HT1080 (cell line): ENCODE measurements around the gene TRAK1. TPM values are rescaled to one million over a fixed set of nuclear protein-coding genes. Genes with fewer than 3 reads are reported as not detected.

Source experiments
- DNase-seq: peaks from one replicate; pipeline ENCODE4 v3.0.0-alpha.2; 2015; ENCODE audit warnings: low read depth
- total RNA-seq: library from RNA; depleted of rRNA; stranded (reverse); fragments of >200 nt; shearing (Covaris generic); gene quantifications from 2 replicates; pipeline ENCODE4 v1.2.3, GENCODE V29; 2014

The TRAK1 gene
- total RNA-seq, 1 experiment from 2014 or later, result 29.4 TPM

DNA sequence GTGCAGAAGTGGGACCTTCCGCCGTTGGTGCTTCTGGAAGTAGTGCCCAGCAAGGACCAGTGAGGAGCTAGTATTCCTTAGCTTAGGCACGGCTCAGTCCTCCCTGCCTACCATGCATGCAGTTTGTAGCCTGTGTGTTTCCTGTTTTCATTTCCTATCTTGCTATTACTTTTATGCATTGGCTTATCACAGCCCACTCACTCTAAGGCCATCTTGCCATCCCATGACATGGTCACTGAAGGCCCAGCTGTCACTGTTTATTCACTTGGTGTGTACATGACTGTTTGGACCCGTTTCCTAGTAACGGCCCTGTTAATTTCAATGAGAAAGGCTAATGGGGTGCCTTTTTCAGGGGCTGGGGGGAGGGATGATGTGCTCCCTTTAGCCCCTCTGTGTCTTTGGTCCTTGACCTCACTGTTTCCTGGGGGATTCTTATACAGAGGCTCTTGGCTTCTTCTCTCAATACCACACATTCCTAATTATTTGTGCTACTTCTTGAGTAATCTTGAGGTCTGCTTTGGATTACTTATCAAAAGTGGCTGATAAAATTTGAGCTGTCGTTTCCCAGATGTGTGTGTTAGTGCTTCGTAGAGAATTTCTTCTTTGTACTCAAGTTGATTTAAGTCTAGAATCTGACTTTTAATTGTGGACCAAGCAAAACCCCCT lies 24.5 kb upstream of the TRAK1 start:
- DNase-seq, result no peak

DNA sequence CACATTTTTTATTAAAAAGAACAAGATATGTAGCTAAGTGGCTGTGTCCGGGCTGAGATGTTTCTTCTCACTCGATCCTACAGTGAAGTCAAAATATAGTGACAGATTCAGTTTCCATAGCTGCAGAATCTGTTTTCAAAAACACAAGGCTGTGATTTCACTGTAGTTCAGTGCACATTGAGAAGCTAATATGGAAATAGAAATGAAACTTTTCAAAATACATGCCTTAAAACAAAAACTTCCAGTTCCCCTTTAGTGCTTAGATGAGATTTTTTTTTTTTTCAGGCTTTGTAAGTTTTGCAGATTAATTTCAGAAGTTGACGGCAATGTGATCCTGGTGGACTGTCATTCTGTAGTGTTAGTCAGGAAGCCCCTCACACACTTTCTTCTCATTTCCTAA lies 23.8 kb upstream of the TRAK1 start:
- no peak for DNase-seq

DNA sequence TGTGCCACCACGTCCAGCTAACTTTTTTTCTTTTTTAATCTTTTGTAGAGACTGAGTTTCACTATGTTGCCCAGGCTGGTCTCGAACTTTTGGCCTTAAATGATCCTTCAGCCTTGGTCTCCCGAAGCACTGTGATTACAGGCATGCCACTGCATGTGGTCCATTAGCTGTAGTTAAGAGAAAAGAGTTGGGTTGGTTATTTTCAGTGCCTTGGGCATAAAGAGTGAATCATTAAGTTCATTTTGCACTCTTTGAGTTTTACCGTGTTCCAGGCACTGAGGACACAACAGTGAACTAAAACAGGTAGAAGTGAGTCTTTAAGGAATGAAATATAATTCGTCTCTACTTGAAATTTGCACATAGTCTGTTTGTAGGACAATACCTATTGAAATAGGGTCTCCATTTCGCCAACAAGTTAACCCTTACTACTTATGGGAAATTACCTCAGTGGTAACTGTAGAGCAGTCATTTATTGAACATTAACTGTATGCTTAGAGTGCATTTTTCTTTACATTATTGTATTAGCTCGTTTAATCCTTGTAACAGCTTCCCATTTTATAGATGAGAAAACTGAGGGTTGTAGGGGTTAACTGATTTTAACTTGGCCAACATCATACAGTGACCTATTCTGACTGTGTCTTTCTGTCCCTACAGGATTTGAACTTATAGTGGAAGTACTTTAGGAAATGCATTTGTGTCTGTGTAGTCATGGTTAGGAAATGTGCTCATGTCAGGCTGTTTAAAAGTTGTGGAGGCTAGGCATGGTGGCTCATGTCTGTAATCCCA lies 22.7 kb upstream of the TRAK1 start:
- DNase-seq, result no peak

DNA sequence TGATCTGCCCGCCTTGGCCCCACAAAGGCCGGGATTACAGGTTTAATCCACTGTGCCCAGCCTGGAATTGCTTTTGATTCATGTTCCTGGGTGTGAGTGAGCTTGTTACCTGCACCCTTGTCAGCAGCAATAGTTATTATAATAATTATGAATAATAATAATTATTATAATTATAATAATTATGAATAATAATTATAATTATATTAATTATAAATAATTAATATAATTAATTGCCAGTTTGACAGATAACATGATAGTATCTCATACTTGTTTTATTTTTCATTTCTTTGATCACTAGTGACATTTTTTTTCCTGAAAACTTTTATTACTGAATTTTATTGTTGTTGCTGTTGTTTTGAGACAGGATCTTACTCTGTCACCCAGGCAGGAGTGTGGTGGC lies 21.1 kb upstream of the TRAK1 start:
- no peak for DNase-seq

DNA sequence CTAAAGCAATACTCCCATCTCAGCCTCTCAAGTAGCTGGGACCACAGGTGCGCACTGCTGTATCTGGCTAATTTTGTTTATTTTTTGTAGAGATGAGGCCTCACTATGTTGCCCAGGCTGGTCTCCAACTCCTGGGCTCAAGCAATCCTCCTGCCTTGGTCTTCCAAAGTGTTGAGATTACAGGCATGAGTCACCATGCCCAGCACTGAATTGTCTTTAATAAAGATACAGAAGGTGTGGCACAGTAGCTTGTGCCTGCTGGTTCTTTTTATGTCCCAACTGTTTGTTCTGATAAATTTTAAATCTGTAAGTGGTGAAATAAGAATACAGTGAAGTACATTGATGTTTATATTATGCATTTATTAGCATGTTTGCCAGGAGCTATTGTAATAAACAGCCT lies 20.6 kb upstream of the TRAK1 start:
- DNase-seq, result peak; percentile 40

DNA sequence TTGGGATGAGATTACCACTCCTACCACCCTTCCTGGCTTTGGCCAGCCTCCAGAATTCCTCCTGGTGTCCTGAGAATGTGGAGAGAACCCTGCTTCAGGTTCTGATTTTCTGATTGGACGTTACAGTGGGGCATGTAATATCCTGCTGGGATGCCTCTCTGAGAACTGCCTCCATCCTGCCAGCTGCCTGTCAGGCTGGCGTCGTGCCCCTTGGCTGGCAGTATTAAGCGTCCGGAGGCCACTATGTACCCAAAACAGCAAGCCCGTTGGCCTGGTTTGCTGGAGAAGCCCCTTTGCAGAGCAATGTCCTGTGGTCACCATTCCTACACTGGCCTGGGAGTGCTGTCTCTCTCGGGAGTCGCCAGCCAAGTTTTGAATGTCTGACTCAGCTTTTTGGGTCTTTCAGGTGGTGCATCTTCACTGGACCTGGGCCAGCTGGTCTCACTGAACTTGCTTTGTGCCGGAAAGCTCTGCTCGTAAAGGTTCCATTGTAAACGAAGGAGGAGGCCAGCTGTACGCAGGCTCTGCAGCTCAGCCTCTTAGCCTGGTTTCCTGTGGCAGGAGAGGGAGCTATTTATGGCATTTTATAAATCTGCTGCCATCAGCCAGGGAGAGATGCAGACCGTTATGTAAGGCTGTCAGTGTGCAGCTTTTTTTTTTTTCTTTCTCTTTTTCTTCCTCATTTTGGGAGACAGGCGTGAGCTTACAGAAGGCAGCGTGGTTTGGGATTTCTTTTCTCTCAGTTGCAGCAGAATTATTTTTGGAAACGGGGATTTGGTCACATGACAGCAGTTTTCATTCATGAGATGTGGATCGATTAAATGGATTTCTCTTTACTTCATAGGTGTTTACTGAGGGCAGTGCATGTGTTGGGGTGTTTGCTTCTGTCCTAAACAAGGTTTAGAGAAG lies 19.0 kb upstream of the TRAK1 start:
- peak; percentile 96 for DNase-seq

DNA sequence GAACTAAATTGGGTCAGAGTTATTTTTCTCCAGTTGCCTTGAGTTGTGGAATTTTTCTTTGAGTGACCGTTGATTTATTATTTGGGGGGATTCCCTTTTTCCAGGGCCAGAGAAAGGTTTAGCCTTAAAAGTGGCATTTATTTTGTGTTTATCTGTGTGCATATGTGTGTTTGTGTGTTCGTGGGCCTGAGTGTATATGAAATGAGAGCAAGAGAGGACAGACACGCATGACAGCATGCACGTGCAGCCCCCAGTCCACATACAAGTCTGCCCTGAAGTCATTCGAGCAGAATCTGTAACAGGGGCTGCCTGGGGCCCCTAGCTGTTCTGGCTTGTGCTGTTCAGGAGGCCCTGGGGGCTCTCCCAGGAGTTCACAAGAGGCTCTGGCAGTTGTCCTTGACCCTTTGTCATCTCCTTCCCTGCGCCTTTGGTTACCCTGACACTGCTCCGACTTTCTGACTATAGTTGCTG lies 18.3 kb upstream of the TRAK1 start:
- DNase-seq, result no peak

DNA sequence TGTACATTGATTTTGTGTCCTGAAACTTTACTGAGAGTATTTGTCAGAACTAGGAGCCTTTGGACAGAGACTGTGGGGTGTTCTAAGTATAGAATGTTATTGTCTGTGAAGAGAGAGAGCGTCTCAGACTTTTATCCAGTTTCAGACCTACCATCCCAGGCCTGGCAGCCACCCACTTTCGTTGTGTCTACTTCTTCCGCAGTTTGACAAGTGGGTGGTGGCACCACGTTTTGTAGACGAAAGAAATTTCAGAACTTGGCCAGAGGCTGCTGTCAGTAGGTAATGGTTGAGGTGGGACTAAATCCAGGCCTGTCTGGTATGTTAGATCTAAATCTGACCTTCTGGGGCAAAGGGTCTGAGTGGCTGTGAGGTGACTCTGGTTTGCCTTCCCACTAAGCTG lies 13.4 kb upstream of the TRAK1 start:
- no peak for DNase-seq

DNA sequence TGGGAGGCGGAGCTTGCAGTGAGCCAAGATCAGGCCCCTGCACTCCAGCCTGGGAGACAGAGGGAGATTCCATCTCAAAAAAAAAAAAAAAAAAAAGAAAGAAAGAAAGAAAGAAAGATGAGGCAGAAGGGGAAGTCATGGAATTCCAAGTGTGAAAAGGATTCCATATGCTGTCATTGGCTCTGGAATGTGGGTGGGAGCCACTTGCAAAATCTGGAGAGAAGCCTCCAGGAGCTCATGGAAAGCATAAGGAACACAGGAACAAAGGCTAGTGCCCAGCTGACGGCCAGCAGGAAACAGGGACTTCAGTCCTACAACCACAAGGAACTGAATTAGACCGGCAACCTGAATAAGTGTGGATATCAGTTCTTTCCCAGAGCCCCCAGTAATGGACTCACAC lies 12.5 kb upstream of the TRAK1 start:
- no peak for DNase-seq

DNA sequence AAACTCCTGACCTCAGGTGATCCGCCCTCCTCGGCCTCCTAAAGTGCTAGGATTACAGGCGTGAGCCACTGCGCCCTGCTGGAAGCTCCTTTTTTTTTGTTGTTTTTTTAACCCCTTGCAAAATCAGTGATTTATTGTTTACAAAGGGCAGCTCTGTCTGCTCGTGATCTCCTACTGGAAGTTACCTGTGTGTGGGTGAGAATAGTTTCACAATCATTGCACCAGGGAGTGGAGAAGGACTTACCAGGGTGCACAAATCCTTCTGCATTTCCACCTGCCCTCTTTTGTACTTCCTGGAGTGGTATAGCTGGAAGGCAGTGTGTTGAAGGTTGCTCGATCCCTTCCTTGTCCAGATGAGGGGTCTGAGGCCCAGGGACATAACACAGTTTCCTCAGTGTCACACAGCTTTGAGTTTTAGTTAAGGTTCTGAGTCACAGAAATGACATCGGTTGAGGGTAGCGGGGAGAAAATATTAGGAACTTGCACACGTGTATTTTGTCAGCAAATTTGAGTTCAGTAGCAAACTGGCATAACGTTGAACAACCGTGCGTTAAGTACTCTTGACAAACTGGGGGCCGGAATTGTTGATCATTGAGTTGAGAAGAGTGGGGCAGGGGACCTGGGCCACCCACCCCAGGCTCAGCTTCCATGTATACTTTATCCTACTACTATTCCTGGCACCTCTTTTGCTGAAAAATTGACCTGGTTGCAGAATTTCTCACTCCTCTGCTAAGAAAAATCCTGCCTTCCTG lies 11.3 kb upstream of the TRAK1 start:
- no peak for DNase-seq

DNA sequence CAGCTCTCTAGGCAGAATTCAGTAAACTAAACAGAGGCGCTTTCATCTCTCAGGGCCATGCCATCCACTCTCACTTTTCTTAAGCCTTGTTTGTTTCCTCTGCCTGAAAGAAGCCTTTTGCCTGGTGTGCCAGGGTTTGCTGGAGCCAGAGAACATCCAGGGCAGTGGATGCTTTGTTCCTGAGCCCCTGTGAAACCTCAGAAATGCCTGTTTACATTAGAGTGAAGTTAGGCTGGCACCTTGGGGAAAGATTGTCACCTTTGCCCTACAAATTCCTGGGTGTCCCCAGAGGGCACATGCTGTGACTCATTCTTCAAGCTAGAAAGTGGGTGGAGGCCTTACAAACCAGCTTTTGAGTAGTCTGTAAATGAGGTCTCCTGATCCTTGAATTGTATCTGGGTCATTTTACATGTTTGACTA lies 10.7 kb upstream of the TRAK1 start:
- DNase-seq, result peak; percentile 70

DNA sequence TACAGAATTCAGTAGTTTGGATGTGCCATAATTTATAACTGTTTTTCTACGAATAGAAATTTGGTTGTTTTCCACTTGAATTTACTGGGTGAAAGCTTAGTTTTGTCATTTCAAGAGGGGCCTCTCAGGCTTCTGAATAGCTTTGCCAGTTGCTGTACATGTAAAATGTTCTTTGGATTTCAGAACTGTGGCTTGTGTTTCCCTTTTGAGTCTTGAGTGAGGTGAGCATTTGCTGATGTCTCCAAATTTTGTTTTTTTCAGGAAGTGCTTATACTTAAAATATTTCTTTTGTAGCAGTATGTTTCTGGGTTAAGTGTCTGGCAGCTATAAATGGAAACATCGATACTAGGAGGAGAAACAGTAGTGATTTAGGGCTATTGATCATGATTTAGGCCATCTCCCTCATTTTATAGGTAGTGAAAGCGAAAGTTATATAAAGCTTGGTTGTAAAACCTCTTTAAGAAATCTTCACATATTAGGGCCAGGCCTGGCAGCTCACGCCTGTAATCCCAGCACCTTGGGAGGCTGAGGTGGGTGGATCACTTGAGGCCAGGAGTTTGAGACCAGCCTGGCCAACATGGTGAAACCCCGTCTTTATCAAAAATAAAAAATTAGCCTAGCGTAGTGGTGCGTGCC lies 9.2 kb upstream of the TRAK1 start:
- DNase-seq, result no peak

DNA sequence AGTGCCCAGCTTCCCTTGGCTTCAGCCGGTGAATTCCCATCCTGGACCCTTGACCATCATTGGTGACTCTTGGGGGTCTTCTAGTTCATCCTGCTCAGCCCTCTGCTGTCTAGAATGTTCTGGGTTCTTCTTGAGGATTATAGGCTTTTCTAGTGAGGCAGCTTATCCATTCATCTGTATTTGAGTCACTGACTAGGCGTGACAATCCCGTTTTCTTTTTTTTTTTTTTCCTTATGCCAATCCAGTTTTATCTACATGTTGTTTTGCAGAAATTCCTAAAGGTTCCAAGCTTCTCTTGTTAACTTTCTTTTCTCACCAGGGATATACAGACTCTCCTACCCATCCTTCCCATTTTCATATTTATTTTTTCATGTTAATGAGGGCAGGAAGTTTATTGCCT lies 6.6 kb upstream of the TRAK1 start:
- DNase-seq, result no peak

DNA sequence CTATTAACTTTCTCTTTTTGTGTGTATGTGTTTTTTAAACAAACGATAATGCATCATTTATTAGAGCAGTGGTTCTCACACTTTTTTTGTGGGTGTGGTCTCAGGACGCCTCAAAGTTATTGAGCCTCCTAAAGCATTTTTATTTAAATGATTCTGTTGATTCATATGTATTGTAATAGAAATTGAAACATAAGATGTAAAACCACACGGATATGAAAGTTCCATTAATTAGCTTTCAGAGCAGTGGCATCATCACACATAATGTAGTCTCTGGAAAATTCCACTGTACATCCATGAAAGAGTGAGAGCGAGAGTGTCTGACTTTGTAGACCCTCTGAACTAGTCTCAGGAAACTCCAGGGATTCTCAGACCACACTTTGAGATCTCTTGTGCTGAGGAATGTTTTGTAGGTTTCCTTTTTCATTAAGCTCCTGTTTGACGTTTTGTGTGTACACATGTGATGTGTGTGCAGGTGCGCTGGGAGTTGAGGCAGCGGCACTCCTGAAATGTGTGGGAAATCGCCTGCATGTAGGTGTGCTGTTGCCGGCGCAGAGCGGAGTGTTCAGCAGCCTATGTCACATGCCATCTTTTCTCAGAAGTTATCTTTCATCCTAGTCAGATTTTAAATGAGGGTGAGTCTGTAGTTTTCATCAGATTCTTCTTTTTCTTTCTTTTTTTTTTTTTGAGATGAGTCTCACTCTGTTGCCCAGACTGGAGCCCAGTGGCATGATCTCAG lies 5.3 kb upstream of the TRAK1 start:
- no peak for DNase-seq

DNA sequence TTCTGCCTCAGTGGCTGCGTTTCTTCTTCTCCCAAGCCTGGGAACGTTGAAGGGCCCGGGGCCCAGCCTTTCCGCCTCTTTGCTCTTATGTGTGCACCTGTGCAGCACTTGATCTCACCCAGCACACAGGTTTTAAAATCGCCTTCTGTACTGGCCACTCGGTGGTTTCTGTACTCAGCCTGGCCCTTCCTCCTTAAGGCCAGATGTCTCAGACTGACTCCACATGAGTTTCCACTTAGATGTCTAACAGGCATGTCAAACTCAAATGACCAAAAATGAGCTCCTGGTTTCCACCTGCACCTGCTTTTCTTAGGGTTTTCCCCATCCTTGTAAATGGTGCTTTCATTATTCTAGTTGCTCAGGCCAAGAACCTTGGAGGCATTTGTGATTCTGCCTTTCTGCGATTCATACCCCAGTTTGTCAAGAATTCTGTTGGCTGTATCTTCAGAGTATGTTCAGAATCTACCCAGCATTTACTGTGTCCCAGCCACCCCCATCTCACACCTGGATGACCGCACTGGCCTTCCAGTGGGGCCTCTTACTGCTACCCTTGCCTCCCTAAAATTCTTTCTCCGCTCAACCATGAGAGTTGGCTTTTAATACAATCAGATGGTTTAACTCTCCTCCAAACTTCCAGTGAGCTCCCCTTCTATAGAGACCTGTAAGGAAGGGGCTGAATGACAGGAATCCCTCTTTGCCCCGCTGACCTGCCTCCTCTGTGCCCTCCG lies 2.2 kb upstream of the TRAK1 start:
- DNase-seq, result no peak

DNA sequence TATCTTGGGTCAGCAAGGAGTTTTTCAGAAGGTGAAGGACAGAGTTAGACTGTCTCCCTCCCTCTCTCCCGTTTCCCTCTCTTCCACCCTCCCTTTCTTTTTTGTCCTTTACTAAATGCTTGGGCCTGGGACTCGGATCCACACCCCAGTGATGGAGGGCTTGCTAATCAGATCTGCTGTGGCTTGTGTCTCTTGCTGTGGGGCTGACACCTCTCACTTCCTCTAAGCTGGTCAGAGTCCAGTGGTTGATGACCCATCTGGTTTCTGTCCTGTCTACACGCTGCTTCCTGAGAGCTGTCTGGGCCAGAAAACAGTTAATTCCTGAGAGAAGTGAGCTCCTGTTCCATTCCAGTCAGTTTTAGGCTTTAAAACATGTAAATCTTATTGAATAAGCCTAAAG lies 849 bp downstream of the TRAK1 start:
- DNase-seq, result no peak

DNA sequence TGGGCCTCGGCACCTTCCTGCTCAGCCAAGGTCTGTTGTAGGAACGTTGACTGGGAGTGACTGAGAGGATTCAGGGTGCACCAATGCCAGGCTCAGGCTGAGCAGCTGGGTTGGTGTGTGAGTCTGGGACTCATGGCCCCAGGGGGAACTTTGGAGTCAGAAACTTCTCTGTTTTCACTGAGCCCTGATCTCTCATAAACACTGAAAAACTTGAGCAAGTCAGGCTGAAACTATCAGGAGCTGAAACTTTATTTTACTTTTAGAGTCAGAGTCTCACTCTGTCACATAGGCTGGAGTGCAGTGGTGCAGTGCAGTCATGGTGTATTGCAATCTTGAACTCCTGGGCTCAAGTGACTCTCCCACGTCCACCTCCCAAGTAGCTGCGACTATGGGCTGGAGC lies 3.0 kb downstream of the TRAK1 start:
- DNase-seq, result no peak

DNA sequence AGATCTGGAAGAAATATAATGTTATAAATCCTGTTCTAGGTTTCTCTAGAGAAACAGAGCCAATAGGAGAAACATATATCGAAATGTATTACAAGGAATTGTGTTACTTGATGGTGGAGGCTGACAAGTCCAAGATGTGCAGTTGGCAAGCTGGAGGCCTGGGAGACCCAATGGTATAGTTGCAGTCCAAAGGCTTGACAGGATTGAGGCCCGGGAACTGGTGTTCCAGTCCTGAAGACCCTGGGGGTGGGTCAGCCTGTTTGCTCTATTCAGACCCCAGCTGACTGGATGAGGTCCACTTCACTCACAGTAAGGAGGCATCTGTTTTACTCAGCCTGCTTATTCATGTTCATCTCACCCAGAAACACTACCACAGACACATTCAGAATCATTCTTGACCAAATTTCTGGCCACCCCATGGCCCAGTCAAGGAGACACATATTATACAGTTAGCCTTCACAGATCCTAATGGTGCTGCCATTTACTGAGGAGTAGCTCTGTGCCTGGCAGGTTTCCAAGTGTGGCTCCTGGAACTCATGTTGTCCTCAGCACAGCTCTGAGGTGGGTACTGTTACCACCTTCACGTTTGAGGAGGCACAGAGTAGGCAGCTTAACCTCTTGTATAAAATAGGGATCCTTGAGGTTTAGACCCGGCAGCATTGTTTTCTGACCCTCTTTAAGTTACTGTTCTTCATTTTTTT lies 3.7 kb downstream of the TRAK1 start:
- no peak for DNase-seq

DNA sequence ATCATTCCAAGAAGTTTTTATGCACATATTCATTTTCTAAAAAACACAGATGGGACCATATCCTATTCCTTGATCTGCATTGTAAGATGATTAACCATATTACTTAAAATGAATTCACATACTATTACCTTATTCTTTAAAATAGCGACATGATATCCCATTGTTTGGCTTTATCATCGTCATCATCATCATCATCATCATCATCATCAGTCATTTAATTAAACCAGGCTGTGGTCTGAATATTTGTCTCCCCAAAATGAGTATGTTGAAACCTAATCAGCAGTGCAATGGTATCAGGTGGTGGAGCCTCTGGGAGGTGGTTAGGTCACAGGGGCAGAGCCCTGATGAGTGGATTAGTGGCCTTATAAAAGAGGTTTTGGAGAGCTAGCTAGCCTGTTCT lies 4.4 kb downstream of the TRAK1 start:
- DNase-seq, result no peak
